ENCODE data around the gene AJAP1.

AJAP1 gene

GRCh38 chr1:4759671-4760070 lies 105.3 kb downstream of the AJAP1 start:
- no peak for TF ChIP-seq EZH2phosphoT487 (IDR thresholded peaks at IDR 0.05; ENCODE audit: low read depth)
- TF ChIP-seq CTCF (IDR thresholded peaks at IDR 0.05; ENCODE audit: low read depth, low read length): no peak
- Histone ChIP-seq H3K27me3 (ENCODE audit: low read depth, low read length) (no peaks in the 10 kb centered on the region), H4K20me1 (ENCODE audit: insufficient read depth, low read length) (no peaks in the 10 kb centered on the region), H3K4me1 (ENCODE audit: low read length) (no peaks in the 10 kb centered on the region), H3K9me3 (ENCODE audit: insufficient read depth, low read length) (no peaks in the 10 kb centered on the region; the same call in 1 of the 2 replicates), H3K9ac (ENCODE audit: low read length) (no peak overlapping the region), H3K36me3 (replicated peaks; ENCODE audit: low read depth, low read length) (no peaks in the 10 kb centered on the region), H3K4me2 (ENCODE audit: low read length) (no peak overlapping the region), H3K4me3 (ENCODE audit: low read length) (no peak overlapping the region), H2AFZ (ENCODE audit: low read depth, low read length) (no peak overlapping the region), H3K27ac (ENCODE audit: low read length) (no peak overlapping the region), H3K79me2 (ENCODE audit: low read length) (no peaks in the 10 kb centered on the region)

- TF ChIP-seq EZH2phosphoT487 (IDR thresholded peaks at IDR 0.05; ENCODE audit: low read depth) (no peak), CTCF (IDR thresholded peaks at IDR 0.05; ENCODE audit: low read depth, low read length) (no peak)
- Histone ChIP-seq H3K9ac (ENCODE audit: low read length) (no peak overlapping the region), H3K27ac (ENCODE audit: low read length) (no peak overlapping the region), H3K36me3 (replicated peaks; ENCODE audit: low read depth, low read length) (no peaks in the 10 kb centered on the region), H2AFZ (ENCODE audit: low read depth, low read length) (no peak overlapping the region), H3K9me3 (ENCODE audit: insufficient read depth, low read length) (no peaks in the 10 kb centered on the region; the same call in 1 of the 2 replicates), H4K20me1 (ENCODE audit: insufficient read depth, low read length) (no peaks in the 10 kb centered on the region), H3K4me1 (ENCODE audit: low read length) (no peaks in the 10 kb centered on the region), H3K4me3 (ENCODE audit: low read length) (no peak overlapping the region), H3K27me3 (ENCODE audit: low read depth, low read length) (no peaks in the 10 kb centered on the region), H3K4me2 (ENCODE audit: low read length) (no peak overlapping the region), H3K79me2 (ENCODE audit: low read length) (no peaks in the 10 kb centered on the region)
Observed at GRCh38 chr1:4760088-4760487, 105.7 kb downstream of the AJAP1 start.

- Histone ChIP-seq H3K4me3 (ENCODE audit: low read length) (no peak overlapping the region), H3K36me3 (replicated peaks; ENCODE audit: low read depth, low read length) (no peaks in the 10 kb centered on the region), H3K27ac (ENCODE audit: low read length) (no peak overlapping the region), H3K27me3 (ENCODE audit: low read depth, low read length) (no peaks in the 10 kb centered on the region), H3K4me2 (ENCODE audit: low read length) (no peak overlapping the region), H3K79me2 (ENCODE audit: low read length) (no peaks in the 10 kb centered on the region), H3K4me1 (ENCODE audit: low read length) (no peaks in the 10 kb centered on the region), H4K20me1 (ENCODE audit: insufficient read depth, low read length) (no peaks in the 10 kb centered on the region), H2AFZ (ENCODE audit: low read depth, low read length) (no peak overlapping the region), H3K9me3 (ENCODE audit: insufficient read depth, low read length) (no peaks in the 10 kb centered on the region; the same call in 1 of the 2 replicates), H3K9ac (ENCODE audit: low read length) (no peak overlapping the region)
- no peak for TF ChIP-seq CTCF (IDR thresholded peaks at IDR 0.05; ENCODE audit: low read depth, low read length)
- TF ChIP-seq EZH2phosphoT487 (IDR thresholded peaks at IDR 0.05; ENCODE audit: low read depth): no peak
Observed at GRCh38 chr1:4761324-4761723, 106.9 kb downstream of the AJAP1 start.

GRCh38 chr1:4762146-4762545 lies 107.7 kb downstream of the AJAP1 start:
- no peak overlapping the region for H3K4me2 ChIP-seq (ENCODE audit: low read length)
- no peaks in the 10 kb centered on the region for H3K27me3 ChIP-seq (ENCODE audit: low read depth, low read length)
- H3K4me3 ChIP-seq (ENCODE audit: low read length): no peak overlapping the region
- no peaks in the 10 kb centered on the region for H3K79me2 ChIP-seq (ENCODE audit: low read length)
- no peak overlapping the region for H3K27ac ChIP-seq (ENCODE audit: low read length)
- H4K20me1 ChIP-seq (ENCODE audit: insufficient read depth, low read length): no peaks in the 10 kb centered on the region
- H2AFZ ChIP-seq (ENCODE audit: low read depth, low read length): no peak overlapping the region
- H3K9ac ChIP-seq (ENCODE audit: low read length): no peak overlapping the region
- no peaks in the 10 kb centered on the region for H3K36me3 ChIP-seq (replicated peaks; ENCODE audit: low read depth, low read length)
- TF ChIP-seq EZH2phosphoT487 (IDR thresholded peaks at IDR 0.05; ENCODE audit: low read depth): no peak
- TF ChIP-seq CTCF (IDR thresholded peaks at IDR 0.05; ENCODE audit: low read depth, low read length): no peak
- no peaks in the 10 kb centered on the region for H3K4me1 ChIP-seq (ENCODE audit: low read length)
- no peaks in the 10 kb centered on the region; the same call in 1 of the 2 replicates for H3K9me3 ChIP-seq (ENCODE audit: insufficient read depth, low read length)

Data from OCI-LY3 (cell line).